H1 (cell line): Measurements from ENCODE around the gene FASTKD1.
"Not testable (repeated sequence)": the region's sequence is repeated elsewhere in the genome, so short reads cannot be mapped to it uniquely, and the experiment has no call there.

Experiments
- ASH2L ChIP-seq: fragments of 200-600, 300-600 bp; sonication (generic); IDR thresholded peaks from one replicate; pipeline ENCODE4 v1.7.1; 2017; ENCODE audit warnings: low read length
- CBX8 ChIP-seq: fragments of 300-800, 300-1000 bp; sonication (generic); IDR thresholded peaks from 2 replicates; pipeline ENCODE4 v1.7.1; 2016; ENCODE audit warnings: low read depth, low read length, borderline replicate concordance
- GABPA ChIP-seq: IDR thresholded peaks from 2 replicates; pipeline ENCODE4 v1.6.1; 2011; ENCODE audit warnings: mild to moderate bottlenecking, low read length, moderate library complexity, borderline replicate concordance; ENCODE audit not compliant: insufficient read depth
- HDAC2 ChIP-seq, 2 experiments: fragments of 300-600 bp in 1 of 2; sonication (generic) in 1 of 2; IDR thresholded peaks; 2 replicates each; pipeline ENCODE4 v1.6.1; 2011 to 2012; ENCODE audit warnings: low read depth in 2 of 2, low read length in 2 of 2, mild to moderate bottlenecking in 2 of 2, moderate library complexity in 2 of 2, borderline replicate concordance in 1 of 2, inconsistent platforms in 1 of 2
- JUND ChIP-seq: IDR thresholded peaks from 2 replicates; pipeline ENCODE4 v1.6.1; 2011; ENCODE audit warnings: mild to moderate bottlenecking, improper control_type of control experiment, low read length
- PHF8 ChIP-seq: fragments of 200-600 bp; sonication (generic); conservative IDR thresholded peaks from 2 replicates; pipeline ENCODE4 v1.7.1; 2012; ENCODE audit warnings: low read depth, mild to moderate bottlenecking, inconsistent platforms, low read length, moderate library complexity
- POLR2A ChIP-seq, 2 experiments: IDR thresholded peaks; 1 replicate in 1 of 2; 2 replicates in 1 of 2; pipeline ENCODE4 v1.6.1; 2011; ENCODE audit warnings: low read depth in 2 of 2, low read length in 2 of 2, mild to moderate bottlenecking in 2 of 2; ENCODE audit errors: control extremely low read depth in 1 of 2
- POLR2AphosphoS5 ChIP-seq: IDR thresholded peaks from 2 replicates; pipeline ENCODE4 v1.6.1; 2011; ENCODE audit warnings: low read depth, low read length
- RAD21 ChIP-seq, 2 experiments: IDR thresholded peaks in 1 of 2; conservative IDR thresholded peaks in 1 of 2; 2 replicates each; pipeline ENCODE4 v1.6.1; 2011; ENCODE audit warnings: low read depth in 2 of 2, low read length in 2 of 2, improper control_type of control experiment in 1 of 2, inconsistent platforms in 1 of 2, mild to moderate bottlenecking in 1 of 2, moderate library complexity in 1 of 2
- TBP ChIP-seq: IDR thresholded peaks from 2 replicates; pipeline ENCODE4 v1.6.1; 2011; ENCODE audit warnings: low read depth, low read length, improper control_type of control experiment
- YY1 ChIP-seq: IDR thresholded peaks from 2 replicates; pipeline ENCODE4 v1.6.1; 2011; ENCODE audit warnings: low read depth, mild to moderate bottlenecking, low read length
- TF ChIP-seq, protein P1 (sequence below), 3 experiments: IDR thresholded peaks; 1 replicate in 2 of 3; 2 replicates in 1 of 3; pipeline versions ENCODE4 v1.5.1 to v1.6.1; 2011; ENCODE audit warnings: low read length in 3 of 3, mild to moderate bottlenecking in 3 of 3, inconsistent platforms in 2 of 3, low read depth in 1 of 3, moderate library complexity in 1 of 3; ENCODE audit not compliant: insufficient read depth in 1 of 3; ENCODE audit errors: control extremely low read depth in 1 of 3

DNA sequence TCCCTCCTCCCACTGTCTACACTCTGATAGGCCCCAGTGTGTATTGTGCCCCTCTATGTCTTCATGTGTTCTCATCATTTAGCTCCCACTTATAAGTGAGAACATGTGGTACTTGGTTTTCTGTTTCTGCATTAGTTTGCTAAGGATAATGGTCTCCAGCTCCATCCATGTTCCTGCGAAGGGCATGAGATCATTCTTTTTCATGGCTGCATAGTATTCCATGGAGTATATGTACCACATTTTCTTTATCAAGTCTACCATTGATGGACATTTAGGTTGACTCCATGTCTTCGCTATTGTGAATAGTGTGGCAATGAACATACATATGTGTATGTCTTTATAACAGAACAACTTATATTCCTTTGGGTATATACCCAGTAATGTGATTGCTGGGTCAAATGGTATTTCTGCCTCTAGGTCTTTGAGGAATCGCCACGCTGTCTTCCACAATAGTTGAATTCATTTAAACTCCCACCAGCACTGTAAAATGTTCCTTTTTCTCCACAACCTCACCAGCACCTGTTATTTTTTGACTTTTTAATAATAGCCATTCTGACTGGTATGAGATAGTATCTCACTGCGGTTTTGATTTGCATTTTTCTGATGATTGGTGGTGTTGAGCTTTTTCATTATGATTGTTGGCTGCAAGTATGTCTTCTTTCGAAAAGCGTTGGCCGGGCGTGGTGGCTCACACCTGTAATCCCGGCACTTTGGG, 9.0 kb upstream of the FASTKD1 start:
- not testable (repeated sequence) for TF ChIP-seq RAD21 (IDR thresholded peaks at IDR 0.05 in 1 of 2, conservative IDR thresholded peaks at IDR 0.05 in 1 of 2; ENCODE audit: low read depth in 2 of 2, low read length in 2 of 2); HDAC2 (IDR thresholded peaks at IDR 0.05; ENCODE audit: borderline replicate concordance in 1 of 2, low read depth in 2 of 2, low read length in 2 of 2); GABPA; POLR2AphosphoS5; ASH2L; CBX8; POLR2A (IDR thresholded peaks at IDR 0.05; ENCODE audit: control extremely low read depth in 1 of 2, low read depth in 2 of 2, low read length in 2 of 2); YY1; JUND; TBP; PHF8
- TF ChIP-seq, protein P1, sequence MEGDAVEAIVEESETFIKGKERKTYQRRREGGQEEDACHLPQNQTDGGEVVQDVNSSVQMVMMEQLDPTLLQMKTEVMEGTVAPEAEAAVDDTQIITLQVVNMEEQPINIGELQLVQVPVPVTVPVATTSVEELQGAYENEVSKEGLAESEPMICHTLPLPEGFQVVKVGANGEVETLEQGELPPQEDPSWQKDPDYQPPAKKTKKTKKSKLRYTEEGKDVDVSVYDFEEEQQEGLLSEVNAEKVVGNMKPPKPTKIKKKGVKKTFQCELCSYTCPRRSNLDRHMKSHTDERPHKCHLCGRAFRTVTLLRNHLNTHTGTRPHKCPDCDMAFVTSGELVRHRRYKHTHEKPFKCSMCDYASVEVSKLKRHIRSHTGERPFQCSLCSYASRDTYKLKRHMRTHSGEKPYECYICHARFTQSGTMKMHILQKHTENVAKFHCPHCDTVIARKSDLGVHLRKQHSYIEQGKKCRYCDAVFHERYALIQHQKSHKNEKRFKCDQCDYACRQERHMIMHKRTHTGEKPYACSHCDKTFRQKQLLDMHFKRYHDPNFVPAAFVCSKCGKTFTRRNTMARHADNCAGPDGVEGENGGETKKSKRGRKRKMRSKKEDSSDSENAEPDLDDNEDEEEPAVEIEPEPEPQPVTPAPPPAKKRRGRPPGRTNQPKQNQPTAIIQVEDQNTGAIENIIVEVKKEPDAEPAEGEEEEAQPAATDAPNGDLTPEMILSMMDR (IDR thresholded peaks at IDR 0.05; ENCODE audit: control extremely low read depth in 1 of 3, insufficient read depth in 1 of 3, low read depth in 1 of 3, low read length in 3 of 3), result not testable (repeated sequence)
